GDM1 (cell line): ENCODE results near the gene GIN1.

Source experiments
- DNase-seq: peaks from one replicate; lab custom pipeline; 2025; lab: John Stamatoyannopoulos, UW

The GIN1 gene

GRCh38 chr5:103036601-103037000, 83.3 kb downstream of the GIN1 start:
- no peak for DNase-seq
